GM19043 (cell line): ENCODE results near the gene LPIN3.

ENCODE experiments used
- ATAC-seq: cut with Tn5 transposase; IDR thresholded peaks from one replicate; pipeline ENCODE4 v1.9.1; 2021; ENCODE audit warnings: low read depth; ENCODE audit not compliant: unreplicated experiment

The LPIN3 gene

DNA sequence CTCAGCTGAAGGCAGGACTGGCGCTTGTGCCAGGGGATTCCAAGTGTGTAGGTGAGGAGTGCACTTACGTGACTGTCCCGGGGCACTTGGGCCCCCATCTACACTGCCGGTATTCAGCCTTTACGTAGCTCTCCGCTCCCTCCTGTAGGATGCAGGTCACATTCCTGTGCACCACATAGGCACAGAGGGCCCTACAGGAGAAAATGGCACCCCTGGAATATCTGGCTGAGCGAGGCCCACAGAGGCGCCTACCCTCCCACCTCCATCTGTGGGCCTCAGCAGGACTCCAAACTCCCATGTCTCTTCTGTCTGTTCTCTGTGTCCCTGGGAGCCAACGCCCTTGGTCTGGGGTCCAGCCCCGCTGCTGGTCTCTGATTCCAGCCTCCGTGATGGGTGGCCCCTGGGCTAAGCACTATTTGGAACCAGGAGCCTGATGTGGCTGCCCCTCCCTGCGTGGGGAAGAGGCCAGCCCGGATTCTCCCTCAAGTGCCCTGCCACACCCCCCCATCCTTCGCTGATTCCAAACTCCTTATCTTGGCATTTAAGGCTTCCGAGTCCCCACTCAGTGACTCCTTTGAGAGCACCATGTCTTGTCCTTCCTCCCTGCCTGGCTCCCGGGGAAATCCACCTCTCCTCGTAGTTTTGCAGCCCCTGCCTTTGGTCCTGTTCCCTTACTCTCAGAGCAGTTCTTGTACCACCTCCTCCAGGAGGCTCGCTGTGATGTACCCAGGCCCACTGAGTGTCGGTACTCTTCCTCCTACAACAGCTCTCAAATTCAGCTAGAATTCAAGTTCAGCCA is 24.5 kb downstream of the LPIN3 start:
- no peak for ATAC-seq

GRCh38 chr20:41365777-41366545 is 25.3 kb downstream of the LPIN3 start:
- no peak for ATAC-seq

GRCh38 chr20:41366546-41367392 is 26.1 kb downstream of the LPIN3 start, which contains the start of gene EMILIN3:
Gene EMILIN3, minus strand, starts transcription at chr20:41366818. Its CDS starts 184 bp downstream, at chr20:41366634.
- no peak for ATAC-seq

DNA sequence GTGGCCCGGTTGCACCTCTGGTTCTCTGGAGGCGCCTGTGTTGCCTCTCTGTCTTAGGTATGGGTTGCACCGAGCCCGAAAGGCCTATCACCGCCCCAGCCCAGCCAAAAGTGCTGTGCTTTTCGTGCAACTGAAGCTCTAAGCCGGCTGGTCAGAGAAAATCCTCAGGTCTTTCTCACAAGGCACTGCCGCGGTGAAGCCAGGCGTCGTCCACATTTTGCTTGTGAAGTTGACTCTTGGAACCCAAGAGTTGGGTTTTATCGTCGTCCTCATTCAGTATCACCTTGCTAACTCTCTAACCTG is 26.7 kb downstream of the LPIN3 start:
- no peak for ATAC-seq

DNA sequence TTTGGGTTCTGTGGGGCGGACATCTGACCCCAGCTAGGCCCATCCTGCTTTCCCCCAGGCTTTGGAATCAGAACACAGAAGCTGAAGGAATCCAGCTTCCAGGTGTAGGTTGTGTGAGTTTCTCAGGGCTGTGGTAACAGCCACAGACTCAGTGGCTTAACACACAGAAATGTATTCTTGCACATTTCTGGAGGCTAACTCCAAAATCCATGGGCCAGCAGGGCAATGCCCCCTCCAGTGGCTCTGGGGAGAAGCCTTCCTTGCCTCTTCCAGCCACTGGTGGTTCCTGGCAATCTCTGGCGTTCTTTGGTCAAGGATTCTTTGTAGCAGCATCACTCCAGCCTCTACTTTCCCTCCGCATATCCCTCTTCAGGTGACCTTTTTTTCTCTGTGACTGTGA is 27.3 kb downstream of the LPIN3 start:
- no peak for ATAC-seq

- ATAC-seq, result no peak
These were observed 29.1 kb downstream of the LPIN3 start for GRCh38 chr20:41369673-41370072.

DNA sequence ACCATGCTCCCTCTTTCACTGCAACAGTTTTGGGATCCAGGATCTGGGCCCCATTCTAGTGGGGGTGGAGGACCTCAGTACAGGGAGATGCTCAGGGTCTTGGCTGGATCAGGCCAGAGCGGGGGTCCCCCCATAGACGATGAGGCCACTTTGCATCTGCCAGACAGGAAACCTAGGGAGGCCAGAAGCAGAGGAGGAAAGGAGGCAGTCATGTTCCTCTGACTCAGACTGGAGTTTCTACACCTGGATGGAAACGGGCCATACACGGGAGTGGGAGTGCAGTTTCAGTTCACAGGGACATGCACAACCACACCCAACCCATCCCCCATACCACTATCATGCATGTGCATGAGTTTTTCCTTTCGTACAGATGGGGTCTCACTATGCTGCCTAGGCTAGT is 29.6 kb downstream of the LPIN3 start:
- no peak for ATAC-seq

GRCh38 chr20:41371371-41371770 is 30.8 kb downstream of the LPIN3 start:
- ATAC-seq, result no peak

GRCh38 chr20:41373251-41373783 is 32.7 kb downstream of the LPIN3 start:
- ATAC-seq, result no peak

DNA sequence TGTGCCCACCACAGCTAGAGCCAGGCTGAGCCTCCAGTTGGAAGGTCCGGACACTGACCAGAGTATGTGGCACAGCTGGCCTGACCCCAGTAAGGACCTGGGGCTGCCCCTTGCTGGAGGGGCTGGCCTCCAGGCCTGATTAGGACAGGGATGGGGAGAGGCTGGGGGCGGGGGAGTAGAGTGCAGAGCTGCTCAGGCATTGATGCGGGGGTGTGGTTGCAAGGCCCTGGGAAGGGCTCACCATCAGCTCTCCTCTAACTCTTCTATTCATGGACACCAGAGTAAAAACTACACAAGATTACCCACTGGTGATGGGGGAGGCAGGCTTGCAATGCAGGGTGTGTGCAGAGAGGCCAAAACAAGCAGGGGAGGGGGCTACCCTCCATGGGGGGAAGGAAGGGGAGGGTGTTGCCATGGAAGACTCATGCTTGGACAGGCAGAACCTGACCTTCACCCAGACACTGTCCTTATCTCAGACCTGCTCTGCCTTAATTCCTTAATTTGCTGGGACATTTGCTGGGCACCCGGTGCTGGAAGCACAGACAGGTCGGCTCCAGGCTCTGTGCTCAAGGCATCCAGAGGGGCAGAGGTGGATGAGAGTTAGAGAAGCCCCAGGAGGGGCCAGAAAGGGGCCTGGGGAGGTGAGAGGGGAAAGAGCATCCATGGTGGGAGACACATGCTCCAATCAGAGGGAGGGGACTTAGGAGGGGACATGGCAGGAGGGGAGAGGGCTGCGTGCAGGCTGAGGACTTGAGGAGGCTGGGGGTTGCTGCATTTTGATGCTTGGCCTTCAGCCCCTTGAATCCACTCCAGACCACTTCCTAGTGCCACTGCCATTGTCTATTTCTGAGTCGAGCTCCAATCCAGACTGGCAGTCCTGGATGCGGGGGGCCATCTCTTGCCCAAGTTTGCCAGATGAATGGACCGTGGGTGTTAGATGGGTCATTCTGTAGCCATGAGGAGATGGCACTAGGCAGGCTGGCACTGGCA is 33.6 kb downstream of the LPIN3 start:
- ATAC-seq, result no peak

DNA sequence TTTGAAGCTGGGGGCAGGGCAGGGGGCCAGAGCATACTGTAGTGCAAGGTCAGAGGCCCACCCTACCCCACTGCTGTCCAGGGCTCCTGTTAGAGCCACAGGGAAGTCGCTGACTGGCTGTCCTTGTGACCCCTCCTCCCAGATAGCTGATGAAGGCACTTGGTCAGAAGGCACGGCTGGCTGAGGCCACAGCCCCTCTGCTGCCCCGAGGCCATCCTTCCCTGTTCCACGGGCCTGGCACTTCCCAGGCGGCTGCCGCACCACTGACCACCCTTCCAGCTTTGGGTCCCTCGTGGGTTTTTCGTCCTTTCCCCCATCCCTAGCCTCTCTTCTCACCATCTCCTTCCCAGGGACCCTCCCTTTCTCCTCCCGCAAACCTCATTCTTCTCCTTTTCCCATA is 35.2 kb downstream of the LPIN3 start:
- no peak for ATAC-seq

DNA sequence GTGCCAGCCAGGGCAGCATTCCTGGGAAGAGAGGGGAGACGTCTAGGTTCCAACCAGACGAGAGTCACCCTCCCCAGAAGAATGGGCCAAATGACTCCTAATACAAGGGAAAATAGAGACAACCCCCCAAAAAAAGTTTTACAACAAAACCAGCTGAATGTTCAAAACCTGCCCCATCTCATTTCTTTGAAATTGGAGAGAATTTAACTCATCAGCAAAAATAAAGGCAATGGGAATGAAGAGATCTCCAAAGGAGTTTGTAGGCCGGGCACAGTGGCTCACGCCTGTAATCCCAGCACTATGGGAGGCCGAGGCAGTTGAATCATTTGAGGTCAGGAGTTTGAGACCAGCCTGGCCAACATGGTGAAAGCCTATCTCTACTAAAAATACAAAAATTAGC is 35.7 kb downstream of the LPIN3 start:
- ATAC-seq, result no peak

GRCh38 chr20:41377275-41377674 is 36.7 kb downstream of the LPIN3 start:
- no peak for ATAC-seq

DNA sequence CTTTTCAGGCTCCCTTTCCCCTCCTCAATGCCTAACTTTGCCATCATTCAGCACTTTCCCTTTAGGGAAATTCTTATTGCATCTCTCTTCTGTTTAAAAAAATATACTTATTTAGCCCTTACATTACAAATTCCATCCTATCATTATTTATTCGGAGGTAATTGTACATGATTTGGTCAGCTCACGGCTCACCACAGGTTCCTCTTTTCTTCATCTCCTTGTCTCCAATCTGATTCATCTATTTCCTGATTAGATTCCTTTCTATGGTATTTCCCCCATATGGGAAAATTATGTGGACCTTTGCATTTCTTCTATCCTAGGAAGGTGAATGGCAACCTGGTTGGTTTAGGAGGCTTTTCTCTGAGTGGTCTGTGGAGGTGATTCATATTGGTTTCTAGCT is 38.9 kb downstream of the LPIN3 start:
- ATAC-seq, result no peak

- ATAC-seq, result no peak
These were observed 40.1 kb downstream of the LPIN3 start for GRCh38 chr20:41380551-41381193.

- no peak for ATAC-seq
These were observed 42.2 kb downstream of the LPIN3 start for GRCh38 chr20:41382791-41383305.

DNA sequence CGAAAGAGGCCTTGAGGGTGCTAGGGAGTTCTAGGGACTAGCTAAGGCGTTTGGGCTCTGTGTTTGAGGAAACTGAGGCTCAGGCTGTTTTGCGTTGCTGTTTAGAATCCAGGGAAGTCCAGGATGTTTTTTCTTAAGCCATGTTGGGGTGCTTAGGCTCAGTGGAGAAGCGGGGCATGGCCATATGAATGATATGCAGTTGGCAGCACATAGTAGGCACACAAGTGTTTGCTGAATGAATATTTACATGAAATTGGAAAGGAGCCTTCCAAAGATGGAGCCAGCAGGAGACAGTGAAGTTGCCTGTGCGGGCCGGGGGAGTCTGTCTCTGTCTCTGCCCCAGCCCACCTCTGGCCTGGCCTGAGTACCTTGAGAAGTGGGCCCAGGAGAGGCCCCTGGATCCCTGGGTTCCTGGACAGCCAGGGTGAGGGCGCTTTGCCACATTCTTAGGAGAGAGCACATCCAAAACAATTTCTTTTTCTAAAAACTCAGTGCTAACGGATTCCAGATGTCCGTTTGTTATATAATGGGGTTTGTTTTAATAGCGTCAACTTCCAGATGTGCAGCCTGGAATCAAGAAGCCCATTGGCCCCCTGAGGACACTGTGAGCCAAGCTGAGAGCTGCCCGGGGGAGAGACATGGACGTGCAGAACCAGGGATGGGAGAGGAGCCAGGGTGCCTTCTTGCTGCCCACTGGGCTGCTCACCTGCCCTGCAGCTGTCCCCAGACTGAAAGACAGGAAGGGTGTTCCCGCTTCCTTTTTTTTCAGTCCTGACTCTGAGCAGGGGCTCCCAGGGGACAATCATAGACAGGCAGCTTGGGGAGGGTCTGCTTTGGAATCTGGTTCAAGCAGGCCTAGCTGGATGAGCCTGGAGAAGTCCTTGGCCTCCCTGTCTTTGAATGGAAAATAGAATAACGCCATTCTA is 46.1 kb downstream of the LPIN3 start:
- ATAC-seq, result no peak

- no peak for ATAC-seq
These were observed 46.8 kb downstream of the LPIN3 start for GRCh38 chr20:41387444-41387851.
